GM12875 (cell line): ENCODE data around the gene OLFM3.

Source experiments
- H3K4me3 ChIP-seq: one replicate; pipeline ENCODE4 v1.5.1; 2011; ENCODE audit warnings: low read depth, low read length, control low read depth
- CTCF ChIP-seq: IDR thresholded peaks from 2 replicates; pipeline ENCODE4 v1.5.1; 2011; ENCODE audit warnings: low read depth, mild to moderate bottlenecking, control low read depth, inconsistent platforms, low read length, moderate library complexity, borderline replicate concordance; ENCODE audit not compliant: insufficient read depth

The OLFM3 gene

GRCh38 chr1:101996825-101997465 lies at the start of gene OLFM3:
OLFM3 (minus strand) TSS chr1:101996926.
- TF ChIP-seq CTCF: no peak
- no peak within 1 kb of the TSS for H3K4me3 ChIP-seq

- no peak for TF ChIP-seq CTCF
- no peak overlapping the region for H3K4me3 ChIP-seq
Observed at GRCh38 chr1:102045752-102046151, 49.0 kb upstream of the OLFM3 start.

GRCh38 chr1:102032534-102032933 lies 35.8 kb upstream of the OLFM3 start:
- TF ChIP-seq CTCF: no peak
- no peak overlapping the region for H3K4me3 ChIP-seq

- no peak for TF ChIP-seq CTCF
- H3K4me3 ChIP-seq: no peak overlapping the region
Observed at GRCh38 chr1:102019530-102019929, 22.8 kb upstream of the OLFM3 start.

- TF ChIP-seq CTCF: no peak
- H3K4me3 ChIP-seq: no peak overlapping the region
Observed at GRCh38 chr1:102015728-102016127, 19.0 kb upstream of the OLFM3 start.

GRCh38 chr1:102002057-102002456 lies 5.3 kb upstream of the OLFM3 start:
- no peak overlapping the region for H3K4me3 ChIP-seq
- no peak for TF ChIP-seq CTCF

GRCh38 chr1:101995984-101996745 lies 561 bp downstream of the OLFM3 start:
- no peak overlapping the region for H3K4me3 ChIP-seq
- TF ChIP-seq CTCF: no peak
